ENCODE measurements around the gene FAM227B. TPM values are rescaled to one million over a fixed set of nuclear protein-coding genes. Genes with fewer than 3 reads are reported as not detected.

The FAM227B gene
- total RNA-seq, 1 experiment from 2014 or later = 2.3 TPM

DNA sequence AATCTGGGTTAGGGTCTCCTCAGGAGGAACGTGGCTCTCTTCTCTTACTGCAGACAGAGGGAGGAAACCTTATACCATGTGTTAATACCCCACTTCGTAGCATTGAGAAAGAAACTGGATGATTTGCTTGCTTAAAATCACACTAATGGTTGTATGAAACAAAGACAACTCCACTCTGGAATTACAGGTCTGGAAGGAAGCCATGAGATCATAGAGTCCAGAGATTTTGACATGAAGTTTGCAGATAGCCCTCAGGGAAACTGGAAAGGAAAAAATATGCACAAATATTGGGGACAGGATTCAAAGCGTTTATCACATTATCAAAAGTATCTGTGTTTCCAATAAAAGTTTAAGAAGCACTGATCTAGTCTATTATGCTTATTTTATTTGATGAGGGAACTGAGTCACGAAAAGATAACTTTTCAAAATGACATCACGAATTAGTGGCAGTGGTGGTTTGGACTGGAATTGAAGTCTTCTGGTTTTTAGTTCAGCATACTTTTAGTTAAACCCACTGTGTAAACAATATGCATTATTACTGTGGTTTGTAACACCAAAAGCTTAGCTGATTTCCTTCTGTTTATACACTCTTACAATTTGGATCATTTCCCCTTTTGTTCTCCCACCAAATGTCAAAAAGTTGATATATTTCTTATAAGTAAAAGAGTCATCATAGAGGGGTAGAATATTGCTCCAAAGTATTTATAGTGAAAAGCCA lies 180.8 kb downstream of the FAM227B start:
- H3K4me1 ChIP-seq = peaks cover 8% of the 10 kb centered on the region
- no peaks in the 10 kb centered on the region for H3K36me3 ChIP-seq (ENCODE audit: control insufficient read depth, insufficient read depth, low read length)
- no peak for DNase-seq
- no TSS peak for BruUV-seq (replicated peaks)
- no peaks in the 10 kb centered on the region for H3K9me3 ChIP-seq
- H3K36me3 Mint-ChIP-seq (ENCODE audit: insufficient read depth, unreplicated experiment) = no peaks in the 10 kb centered on the region
- no peaks in the 10 kb centered on the region for H3K9me3 Mint-ChIP-seq (ENCODE audit: unreplicated experiment)
- peaks cover 7% of the 10 kb centered on the region for H3K4me1 Mint-ChIP-seq (ENCODE audit: low read depth, unreplicated experiment)
- no peak overlapping the region for H3K4me3 Mint-ChIP-seq (ENCODE audit: unreplicated experiment)
- no peak overlapping the region for H3K27ac Mint-ChIP-seq (ENCODE audit: unreplicated experiment)
- H3K27me3 Mint-ChIP-seq (ENCODE audit: insufficient read depth, unreplicated experiment) = no peaks in the 10 kb centered on the region
- POLR2A ChIA-PET = no interaction called here
- no peaks in the 10 kb centered on the region for H3K27me3 ChIP-seq (replicated peaks; ENCODE audit: control insufficient read depth, insufficient read depth, low read length)
- intact Hi-C loops (cut with micrococcal nuclease; ENCODE audit: unreplicated experiment) = no loop called here
- no peak overlapping the region for H3K4me3 ChIP-seq (ENCODE audit: low read depth, low read length)
- TF ChIP-seq, protein P1, sequence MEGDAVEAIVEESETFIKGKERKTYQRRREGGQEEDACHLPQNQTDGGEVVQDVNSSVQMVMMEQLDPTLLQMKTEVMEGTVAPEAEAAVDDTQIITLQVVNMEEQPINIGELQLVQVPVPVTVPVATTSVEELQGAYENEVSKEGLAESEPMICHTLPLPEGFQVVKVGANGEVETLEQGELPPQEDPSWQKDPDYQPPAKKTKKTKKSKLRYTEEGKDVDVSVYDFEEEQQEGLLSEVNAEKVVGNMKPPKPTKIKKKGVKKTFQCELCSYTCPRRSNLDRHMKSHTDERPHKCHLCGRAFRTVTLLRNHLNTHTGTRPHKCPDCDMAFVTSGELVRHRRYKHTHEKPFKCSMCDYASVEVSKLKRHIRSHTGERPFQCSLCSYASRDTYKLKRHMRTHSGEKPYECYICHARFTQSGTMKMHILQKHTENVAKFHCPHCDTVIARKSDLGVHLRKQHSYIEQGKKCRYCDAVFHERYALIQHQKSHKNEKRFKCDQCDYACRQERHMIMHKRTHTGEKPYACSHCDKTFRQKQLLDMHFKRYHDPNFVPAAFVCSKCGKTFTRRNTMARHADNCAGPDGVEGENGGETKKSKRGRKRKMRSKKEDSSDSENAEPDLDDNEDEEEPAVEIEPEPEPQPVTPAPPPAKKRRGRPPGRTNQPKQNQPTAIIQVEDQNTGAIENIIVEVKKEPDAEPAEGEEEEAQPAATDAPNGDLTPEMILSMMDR (IDR thresholded peaks at IDR 0.05; ENCODE audit: insufficient read depth in 1 of 2, low read depth in 1 of 2, low read length in 1 of 2, severe bottlenecking in 1 of 2, unreplicated experiment in 1 of 2) = no peak
- CTCF ChIA-PET = no interaction called here

DNA sequence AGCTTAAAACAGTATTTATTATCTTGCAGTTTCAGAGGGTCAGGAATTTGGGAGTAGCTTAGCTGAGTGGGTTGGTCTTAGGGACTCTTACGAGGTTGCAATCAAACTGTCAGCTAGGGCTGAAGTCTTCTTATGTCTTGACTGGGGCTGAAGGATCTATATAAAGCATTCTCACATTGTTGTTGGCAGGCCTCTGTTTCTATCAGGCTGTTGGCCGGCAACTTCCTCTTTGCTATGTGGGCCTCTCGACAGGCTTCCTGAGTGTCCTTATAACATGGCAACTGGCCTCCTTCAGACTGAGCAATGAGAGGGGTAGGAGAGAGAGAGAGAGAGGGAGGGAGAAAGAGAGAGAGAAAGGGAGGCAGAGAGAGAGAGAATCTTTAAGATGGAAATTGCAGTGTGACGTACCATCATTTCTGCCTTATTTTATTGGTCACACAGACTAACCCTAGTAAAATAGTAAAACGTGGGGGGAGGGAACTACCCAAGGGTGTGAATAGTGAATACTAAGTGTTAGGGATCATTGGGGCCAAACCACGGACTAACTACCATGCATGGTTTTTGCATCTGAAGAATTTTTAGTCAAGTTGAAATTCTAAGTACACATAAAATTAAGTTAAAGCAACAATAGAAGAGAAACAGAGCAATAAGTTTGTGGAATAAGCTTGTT lies 181.5 kb downstream of the FAM227B start:
- TF ChIP-seq, protein P1 (IDR thresholded peaks at IDR 0.05; ENCODE audit: insufficient read depth in 1 of 2, low read depth in 1 of 2, low read length in 1 of 2, severe bottlenecking in 1 of 2, unreplicated experiment in 1 of 2) = no peak
- Histone ChIP-seq H3K4me3 (ENCODE audit: low read depth, low read length) (no peak overlapping the region), H3K27me3 (replicated peaks; ENCODE audit: control insufficient read depth, insufficient read depth, low read length) (no peaks in the 10 kb centered on the region), H3K4me1 (peaks cover 8% of the 10 kb centered on the region), H3K36me3 (ENCODE audit: control insufficient read depth, insufficient read depth, low read length) (no peaks in the 10 kb centered on the region), H3K9me3 (no peaks in the 10 kb centered on the region)
- no peak for DNase-seq
- no peaks in the 10 kb centered on the region for H3K9me3 Mint-ChIP-seq (ENCODE audit: unreplicated experiment)
- no TSS peak for BruUV-seq (replicated peaks)
- H3K36me3 Mint-ChIP-seq (ENCODE audit: insufficient read depth, unreplicated experiment) = no peaks in the 10 kb centered on the region
- H3K4me1 Mint-ChIP-seq (ENCODE audit: low read depth, unreplicated experiment) = peaks cover 11% of the 10 kb centered on the region
- no peak overlapping the region for H3K4me3 Mint-ChIP-seq (ENCODE audit: unreplicated experiment)
- no peaks in the 10 kb centered on the region for H3K27me3 Mint-ChIP-seq (ENCODE audit: insufficient read depth, unreplicated experiment)
- ChIA-PET CTCF (no interaction called here), POLR2A (no interaction called here)
- H3K27ac Mint-ChIP-seq (ENCODE audit: unreplicated experiment) = no peak overlapping the region
- intact Hi-C loops (cut with micrococcal nuclease; ENCODE audit: unreplicated experiment) = no loop called here

DNA sequence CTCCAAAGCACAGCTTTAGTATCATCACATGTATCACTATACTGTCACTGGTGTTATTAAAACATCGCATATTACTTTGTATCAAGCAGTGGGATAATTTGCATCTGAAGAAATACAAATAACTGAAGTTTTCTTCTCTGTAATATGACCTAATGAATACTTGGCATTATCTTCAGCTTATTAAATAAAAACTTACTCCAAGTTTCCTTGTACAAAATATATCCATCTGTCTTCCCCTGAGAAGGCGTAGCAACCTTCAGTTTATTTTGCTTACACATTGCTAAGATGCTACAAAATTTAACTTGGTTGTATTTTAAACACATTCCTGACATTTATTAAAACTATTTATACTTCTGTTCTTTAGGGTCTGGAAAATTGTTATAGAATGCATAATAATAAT lies 183.9 kb downstream of the FAM227B start:
- Histone ChIP-seq H3K36me3 (ENCODE audit: control insufficient read depth, insufficient read depth, low read length) (no peaks in the 10 kb centered on the region), H3K27me3 (replicated peaks; ENCODE audit: control insufficient read depth, insufficient read depth, low read length) (no peaks in the 10 kb centered on the region), H3K9me3 (no peaks in the 10 kb centered on the region), H3K4me1 (peaks cover 8% of the 10 kb centered on the region), H3K4me3 (ENCODE audit: low read depth, low read length) (no peak overlapping the region)
- ChIA-PET CTCF (no interaction called here), POLR2A (no interaction called here)
- no peak overlapping the region for H3K27ac Mint-ChIP-seq (ENCODE audit: unreplicated experiment)
- H3K27me3 Mint-ChIP-seq (ENCODE audit: insufficient read depth, unreplicated experiment) = no peaks in the 10 kb centered on the region
- no peaks in the 10 kb centered on the region for H3K36me3 Mint-ChIP-seq (ENCODE audit: insufficient read depth, unreplicated experiment)
- TF ChIP-seq, protein P1 (IDR thresholded peaks at IDR 0.05; ENCODE audit: insufficient read depth in 1 of 2, low read depth in 1 of 2, low read length in 1 of 2, severe bottlenecking in 1 of 2, unreplicated experiment in 1 of 2) = no peak
- intact Hi-C loops (cut with micrococcal nuclease; ENCODE audit: unreplicated experiment) = no loop called here
- BruUV-seq (replicated peaks) = no TSS peak
- no peak for DNase-seq
- H3K9me3 Mint-ChIP-seq (ENCODE audit: unreplicated experiment) = no peaks in the 10 kb centered on the region
- no peak overlapping the region for H3K4me3 Mint-ChIP-seq (ENCODE audit: unreplicated experiment)
- peaks cover 13% of the 10 kb centered on the region for H3K4me1 Mint-ChIP-seq (ENCODE audit: low read depth, unreplicated experiment)

All from Caco-2 (cell line).